HepG2 (cell line): Measurements from ENCODE around the gene CDC42SE2. TPM values are rescaled to one million over a fixed set of nuclear protein-coding genes. Genes with fewer than 3 reads are reported as not detected.

Source experiments
- ARNT2 ChIP-seq: sonication (generic); formaldehyde crosslinking; IDR thresholded peaks from 2 replicates; pipeline ENCODE4 v1.8.0; 2022; ENCODE audit warnings: mild to moderate bottlenecking, low read depth, missing genetic modification reagents, moderate library complexity
- CHD4 ChIP-seq: fragments of 200-600 bp; sonication (generic); IDR thresholded peaks from 2 replicates; pipeline ENCODE4 v1.7.0; 2017; ENCODE audit warnings: mild to moderate bottlenecking, low read length, borderline replicate concordance
- ETV5 ChIP-seq: IDR thresholded peaks from 2 replicates; pipeline ENCODE4 v1.6.1; 2018; ENCODE audit warnings: missing biosample characterization, missing genetic modification reagents, inconsistent platforms, borderline replicate concordance
- FOXA1 ChIP-seq, 2 experiments: fragments of 450-650 bp in 1 of 2; sonication (generic) in 1 of 2; formaldehyde crosslinking in 1 of 2; IDR thresholded peaks; 2 replicates each; pipeline versions ENCODE4 v1.4.0 to v1.6.1; 2016 to 2020; ENCODE audit warnings: missing genetic modification reagents in 1 of 2
- HCFC1 ChIP-seq: fragments of 150-350 bp; IDR thresholded peaks from 2 replicates; pipeline ENCODE4 v1.6.1; 2014; ENCODE audit warnings: low read depth, low read length
- KLF12 ChIP-seq: sonication (generic); formaldehyde crosslinking; IDR thresholded peaks from 2 replicates; pipeline ENCODE4 v1.4.0; 2020; ENCODE audit warnings: missing genetic modification reagents, borderline replicate concordance
- KLF16 ChIP-seq, 2 experiments: sonication (generic) in 1 of 2; formaldehyde crosslinking in 1 of 2; IDR thresholded peaks; 2 replicates each; pipeline versions ENCODE4 v1.6.1 to v1.8.0; 2016 to 2023; ENCODE audit warnings: missing genetic modification reagents in 2 of 2, missing compliant biosample characterization in 1 of 2
- MNT ChIP-seq: fragments of 450-650 bp; IDR thresholded peaks from 2 replicates; pipeline ENCODE4 v1.6.1; 2016
- POLR2AphosphoS5 ChIP-seq: IDR thresholded peaks from 2 replicates; pipeline ENCODE4 v1.6.1; 2012; ENCODE audit warnings: low read depth, low read length
- SMARCC2 ChIP-seq: fragments of 450-650 bp; IDR thresholded peaks from 2 replicates; pipeline ENCODE4 v1.6.1; 2017; ENCODE audit warnings: antibody characterized with exemption, mild to moderate bottlenecking
- SNRNP70 ChIP-seq: fragments of 200-400 bp; formaldehyde crosslinking; IDR thresholded peaks from 2 replicates; pipeline ENCODE4 v1.6.1; 2017; ENCODE audit warnings: mild to moderate bottlenecking, low read depth, low read length, moderate library complexity
- ZNF124 ChIP-seq: sonication (generic); formaldehyde crosslinking; IDR thresholded peaks from 2 replicates; pipeline ENCODE4 v1.4.0; 2020; ENCODE audit warnings: missing genetic modification reagents
- ZNF138 ChIP-seq: sonication (generic); formaldehyde crosslinking; IDR thresholded peaks from 2 replicates; pipeline ENCODE4 v1.5.0; 2020; ENCODE audit warnings: mild to moderate bottlenecking, low read depth, missing genetic modification reagents
- ZNF263 ChIP-seq: sonication (generic); formaldehyde crosslinking; IDR thresholded peaks from 2 replicates; pipeline ENCODE4 v1.4.0; 2020; ENCODE audit warnings: missing genetic modification reagents
- ZNF468 ChIP-seq: sonication (generic); formaldehyde crosslinking; IDR thresholded peaks from 2 replicates; pipeline ENCODE4 v1.8.0; 2022; ENCODE audit warnings: mild to moderate bottlenecking, moderate library complexity, missing genetic modification reagents
- ZNF530 ChIP-seq: sonication (generic); formaldehyde crosslinking; IDR thresholded peaks from 2 replicates; pipeline ENCODE4 v1.5.0; 2020; ENCODE audit warnings: low read depth, mild to moderate bottlenecking, missing genetic modification reagents
- ZNF577 ChIP-seq: sonication (generic); formaldehyde crosslinking; IDR thresholded peaks from 2 replicates; pipeline ENCODE4 v1.4.0; 2020; ENCODE audit warnings: mild to moderate bottlenecking, low read depth, missing genetic modification reagents, borderline replicate concordance
- ZNF644 ChIP-seq: IDR thresholded peaks from 2 replicates; pipeline ENCODE4 v1.6.1; 2016; ENCODE audit warnings: low read depth
- ZNF646 ChIP-seq: sonication (generic); formaldehyde crosslinking; IDR thresholded peaks from 2 replicates; pipeline ENCODE4 v1.9.0; 2021; ENCODE audit warnings: mild to moderate bottlenecking, missing genetic modification reagents
- ZNF652 ChIP-seq: IDR thresholded peaks from 2 replicates; pipeline ENCODE4 v1.6.1; 2016; ENCODE audit warnings: low read depth, borderline replicate concordance
- ZNF713 ChIP-seq: sonication (generic); formaldehyde crosslinking; IDR thresholded peaks from 2 replicates; pipeline ENCODE4 v1.4.0; 2020; ENCODE audit warnings: mild to moderate bottlenecking, missing genetic modification reagents
- ZNF891 ChIP-seq: sonication (generic); formaldehyde crosslinking; IDR thresholded peaks from 2 replicates; pipeline ENCODE4 v1.5.0; 2020; ENCODE audit warnings: mild to moderate bottlenecking, missing genetic modification reagents
- polyA plus RNA-seq, 8 experiments: library from polyadenylated mRNA; depleted of rRNA in 3 of 8; stranded (reverse) in 7 of 8; unstranded in 1 of 8; fragments of >200 nt; fragmentation: Illumina TruSeq in 4 of 8; extraction: Trizol in 4 of 8; gene quantifications; 2 replicates each; pipeline versions ENCODE4 v1.2.1 to v1.2.3, GENCODE V29; 2011 to 2016; ENCODE audit warnings: low read depth in 4 of 8, missing spikeins in 1 of 8, mixed read lengths in 1 of 8; ENCODE audit not compliant: insufficient read depth in 1 of 8
- total RNA-seq, 5 experiments: library from RNA; depleted of rRNA; stranded (reverse); fragments of >200 nt; fragmentation: Illumina TruSeq; extraction: Trizol; gene quantifications; 2 replicates each; pipeline ENCODE4 v1.2.3, GENCODE V29; 2016; ENCODE audit warnings: low read depth in 1 of 5

The CDC42SE2 gene
- total and polyA plus RNA-seq, 2 of the 13 experiments (the other 11 are each of a cell fraction or from before 2014, with no cell fraction given), result 19.6 to 25.0 TPM

GRCh38 chr5:131263648-131264450 lies at the start of gene CDC42SE2 (continued):
- TF ChIP-seq ZNF138 (CRISPR knock-in tag) (no peak; the same call in 1 of the 2 replicates), CHD4 (no peak), ARNT2 (CRISPR knock-in tag) (peak; percentile 87), HCFC1 (no peak), ZNF891 (no peak), KLF16 (CRISPR knock-in tag; IDR thresholded peaks at IDR 0.05) (no peak), KLF12 (CRISPR knock-in tag) (no peak), ZNF646 (no peak), ZNF530 (CRISPR knock-in tag) (no peak), MNT (no peak), ZNF713 (peak; percentile 74; the same call in 1 of the 2 replicates), ZNF577 (CRISPR knock-in tag) (no peak), ZNF263 (CRISPR knock-in tag) (peak; percentile 33; the same call in 1 of the 2 replicates), ETV5 (0 out of 2 replicates have a peak, but pooled peaks have one; percentile 27), SNRNP70 (no peak), ZNF652 (CRISPR knock-in tag) (no peak), ZNF644 (CRISPR knock-in tag) (no peak), SMARCC2 (no peak), ZNF124 (CRISPR knock-in tag) (no peak), POLR2AphosphoS5 (peak; percentile 68), FOXA1 (IDR thresholded peaks at IDR 0.05) (no peak), FOXA1 (CRISPR knock-in tag; IDR thresholded peaks at IDR 0.05) (no peak), ZNF468 (CRISPR knock-in tag) (no peak)
